Activated naive CD4-positive, alpha-beta T cell treated with anti-CD3 and anti-CD28 coated beads, Interleukin-2, amount 50 U/mL, for 24 hours (primary cell): Measurements from ENCODE around the gene BRF1.

ENCODE experiments used
- H3K27ac Mint-ChIP-seq: one replicate; pipeline ENCODE4 v1.8.0; 2021; ENCODE audit warnings: mild to moderate bottlenecking, mixed read lengths
- H3K27me3 Mint-ChIP-seq: one replicate; pipeline ENCODE4 v1.8.0; 2021; ENCODE audit warnings: mixed read lengths
- H3K36me3 Mint-ChIP-seq: one replicate; pipeline ENCODE4 v1.8.0; 2021; ENCODE audit warnings: mixed read lengths
- H3K4me1 Mint-ChIP-seq: one replicate; pipeline ENCODE4 v1.8.0; 2021; ENCODE audit warnings: mixed read lengths
- H3K4me3 Mint-ChIP-seq: one replicate; pipeline ENCODE4 v1.8.0; 2021; ENCODE audit warnings: mild to moderate bottlenecking, mixed read lengths
- H3K9me3 Mint-ChIP-seq: one replicate; pipeline ENCODE4 v1.8.0; 2021; ENCODE audit warnings: mixed read lengths

The BRF1 gene

GRCh38 chr14:105171004-105171673 is 129.7 kb downstream of the BRF1 start:
- Mint-ChIP-seq H3K27ac (no peak overlapping the region), H3K4me3 (no peak overlapping the region), H3K4me1 (peaks cover 25% of the 10 kb centered on the region), H3K9me3 (no peaks in the 10 kb centered on the region), H3K36me3 (no peaks in the 10 kb centered on the region), H3K27me3 (peaks cover 5% of the 10 kb centered on the region)

- peaks cover 6% of the 10 kb centered on the region for H3K27me3 Mint-ChIP-seq
- peaks cover 25% of the 10 kb centered on the region for H3K4me1 Mint-ChIP-seq
- no peaks in the 10 kb centered on the region for H3K9me3 Mint-ChIP-seq
- H3K4me3 Mint-ChIP-seq = peak overlapping the region; percentile 82
- no peak overlapping the region for H3K27ac Mint-ChIP-seq
- H3K36me3 Mint-ChIP-seq = no peaks in the 10 kb centered on the region
These were observed 130.8 kb downstream of the BRF1 start for GRCh38 chr14:105169776-105170655.

- no peaks in the 10 kb centered on the region for H3K36me3 Mint-ChIP-seq
- peaks cover 6% of the 10 kb centered on the region for H3K27me3 Mint-ChIP-seq
- peaks cover 16% of the 10 kb centered on the region for H3K4me1 Mint-ChIP-seq
- peak overlapping the region; percentile 82 for H3K4me3 Mint-ChIP-seq
- no peak overlapping the region for H3K27ac Mint-ChIP-seq
- H3K9me3 Mint-ChIP-seq = no peaks in the 10 kb centered on the region
These were observed 131.8 kb downstream of the BRF1 start for GRCh38 chr14:105168979-105169507.

DNA sequence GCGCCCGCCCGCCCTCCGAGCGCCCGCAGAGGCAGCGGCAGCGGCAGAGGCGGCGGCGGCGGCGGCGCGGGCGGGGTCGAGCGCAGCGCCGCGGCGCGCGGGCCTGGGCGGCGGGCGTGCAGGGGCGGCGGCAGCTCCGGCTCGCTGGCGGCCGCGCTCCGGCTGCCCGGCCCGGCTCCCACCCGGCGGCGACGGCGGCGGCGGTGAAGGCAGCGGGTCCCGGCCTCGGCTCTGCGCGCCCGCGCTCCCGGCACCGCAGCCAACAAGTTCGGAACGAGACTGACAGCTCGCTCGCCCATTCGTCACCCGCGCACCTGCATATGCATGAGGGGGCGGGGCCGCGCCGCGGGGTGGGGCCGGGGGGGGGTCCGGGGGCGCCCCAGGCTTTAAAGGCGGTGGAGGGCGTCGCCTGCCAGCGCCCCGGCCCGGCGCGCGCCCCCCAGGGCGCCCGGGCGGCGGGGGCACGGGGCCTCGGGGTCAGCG is 132.3 kb downstream of the BRF1 start, which contains the start of gene JAG2:
JAG2 (minus strand) TSS at position 281 of the 483 bp plus-strand sequence. CDS start 356 bp downstream, outside the sequence.
- Mint-ChIP-seq H3K27me3 (peaks cover 6% of the 10 kb centered on the region), H3K27ac (peak within 1 kb of the TSS; percentile 72), H3K4me3 (peak within 1 kb of the TSS; percentile 82), H3K9me3 (no peaks in the 10 kb centered on the region), H3K36me3 (no peaks in the 10 kb centered on the region), H3K4me1 (peaks cover 16% of the 10 kb centered on the region)

DNA sequence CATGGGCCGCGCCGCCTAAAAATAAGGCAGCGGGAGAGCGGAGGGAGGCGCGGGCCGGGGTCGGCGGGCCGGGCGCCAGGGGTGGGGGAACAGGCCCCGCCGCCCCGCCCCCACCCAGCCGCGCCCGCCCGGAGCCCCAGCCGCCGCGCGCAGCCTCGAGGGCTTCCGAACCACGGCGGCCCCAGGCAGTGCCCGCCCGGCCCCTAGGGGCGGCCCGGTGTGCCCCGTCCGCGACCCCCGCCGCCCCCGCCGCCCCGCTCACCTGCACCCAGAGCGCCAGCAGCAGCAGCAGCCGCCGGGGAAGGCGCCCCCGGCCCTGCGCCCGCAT is 132.7 kb downstream of the BRF1 start:
- Mint-ChIP-seq H3K9me3 (no peaks in the 10 kb centered on the region), H3K36me3 (no peaks in the 10 kb centered on the region), H3K27me3 (peaks cover 6% of the 10 kb centered on the region), H3K4me3 (no peak overlapping the region), H3K4me1 (peaks cover 16% of the 10 kb centered on the region), H3K27ac (no peak overlapping the region)

GRCh38 chr14:105167303-105168092 is 133.3 kb downstream of the BRF1 start:
- Mint-ChIP-seq H3K9me3 (no peaks in the 10 kb centered on the region), H3K4me1 (peaks cover 16% of the 10 kb centered on the region), H3K27ac (no peak overlapping the region), H3K36me3 (no peaks in the 10 kb centered on the region), H3K4me3 (no peak overlapping the region), H3K27me3 (peaks cover 6% of the 10 kb centered on the region)

DNA sequence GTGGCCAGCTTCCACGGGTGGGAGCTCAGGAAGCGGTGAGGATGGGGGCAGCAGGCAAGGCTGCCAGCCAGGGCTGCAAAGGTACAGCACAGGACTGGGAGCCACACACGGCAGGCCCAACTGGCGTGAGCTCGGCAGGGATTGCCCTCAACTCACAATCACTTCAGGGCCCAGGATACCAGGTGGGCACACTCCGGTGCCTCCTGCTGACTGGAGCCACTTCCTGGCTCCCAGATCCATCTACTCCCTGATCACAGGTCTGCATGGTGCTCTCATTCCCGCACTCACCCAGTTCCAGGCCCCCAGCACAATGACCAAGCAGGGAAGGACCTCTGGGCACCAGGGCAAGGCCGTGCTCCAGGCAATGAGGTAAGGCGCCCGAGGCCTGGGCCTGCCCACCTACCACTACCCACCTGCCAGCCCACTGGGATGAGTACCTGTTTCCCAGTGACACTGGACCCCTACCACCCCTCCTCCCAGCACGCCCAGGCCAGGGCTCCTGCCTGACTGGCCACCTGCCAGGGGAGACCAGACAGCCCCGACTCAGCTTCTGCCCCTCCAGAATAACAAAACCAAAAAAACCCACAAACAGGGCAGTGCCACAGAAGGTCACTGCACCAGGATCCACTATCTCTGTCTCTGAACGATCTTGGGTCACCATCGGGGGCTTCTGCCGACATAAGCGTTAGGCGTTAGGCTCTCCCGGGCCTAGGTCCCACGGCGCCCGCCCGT is 134.1 kb downstream of the BRF1 start:
- Mint-ChIP-seq H3K36me3 (no peaks in the 10 kb centered on the region), H3K27me3 (peaks cover 6% of the 10 kb centered on the region), H3K27ac (no peak overlapping the region), H3K4me3 (peak overlapping the region; percentile 47), H3K9me3 (no peaks in the 10 kb centered on the region), H3K4me1 (peaks cover 14% of the 10 kb centered on the region)

DNA sequence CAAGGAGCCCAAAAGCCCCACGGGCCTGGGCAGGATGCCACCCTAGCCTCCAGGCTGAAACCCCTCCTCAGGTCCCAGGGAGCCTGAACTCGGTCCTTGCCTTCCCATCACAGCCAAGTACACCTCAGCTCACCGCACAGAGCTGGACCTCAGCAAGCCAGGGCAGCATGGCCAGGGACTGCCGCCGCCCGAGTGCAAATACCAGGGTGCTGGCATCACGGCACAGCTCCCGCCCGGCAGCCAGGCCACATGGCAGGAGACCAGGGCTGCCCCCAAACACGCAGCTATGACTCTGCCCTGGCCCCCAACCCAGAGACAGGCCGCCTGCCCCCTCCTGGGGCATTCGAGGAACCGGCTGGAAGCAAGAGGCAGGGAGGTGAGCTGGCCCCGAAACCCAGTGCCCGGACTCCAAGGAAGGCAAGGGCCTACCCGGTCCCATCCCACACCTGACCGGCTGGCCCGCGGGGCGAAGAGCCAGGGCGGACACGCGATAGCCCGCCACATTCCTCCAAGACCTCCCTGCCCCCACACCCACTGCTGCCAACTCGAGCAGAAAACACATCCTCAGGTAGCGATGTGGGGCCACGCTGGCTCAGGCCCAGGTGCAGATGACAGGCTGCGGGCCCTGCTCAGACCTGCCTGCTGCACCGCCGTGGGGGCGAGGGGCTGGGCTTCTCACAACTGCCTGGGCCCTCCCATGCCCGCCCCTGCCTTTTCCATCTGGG is 134.9 kb downstream of the BRF1 start:
- no peaks in the 10 kb centered on the region for H3K36me3 Mint-ChIP-seq
- peaks cover 6% of the 10 kb centered on the region for H3K27me3 Mint-ChIP-seq
- peak overlapping the region; percentile 52 for H3K4me3 Mint-ChIP-seq
- H3K27ac Mint-ChIP-seq = no peak overlapping the region
- peaks cover 13% of the 10 kb centered on the region for H3K4me1 Mint-ChIP-seq
- H3K9me3 Mint-ChIP-seq = no peaks in the 10 kb centered on the region

DNA sequence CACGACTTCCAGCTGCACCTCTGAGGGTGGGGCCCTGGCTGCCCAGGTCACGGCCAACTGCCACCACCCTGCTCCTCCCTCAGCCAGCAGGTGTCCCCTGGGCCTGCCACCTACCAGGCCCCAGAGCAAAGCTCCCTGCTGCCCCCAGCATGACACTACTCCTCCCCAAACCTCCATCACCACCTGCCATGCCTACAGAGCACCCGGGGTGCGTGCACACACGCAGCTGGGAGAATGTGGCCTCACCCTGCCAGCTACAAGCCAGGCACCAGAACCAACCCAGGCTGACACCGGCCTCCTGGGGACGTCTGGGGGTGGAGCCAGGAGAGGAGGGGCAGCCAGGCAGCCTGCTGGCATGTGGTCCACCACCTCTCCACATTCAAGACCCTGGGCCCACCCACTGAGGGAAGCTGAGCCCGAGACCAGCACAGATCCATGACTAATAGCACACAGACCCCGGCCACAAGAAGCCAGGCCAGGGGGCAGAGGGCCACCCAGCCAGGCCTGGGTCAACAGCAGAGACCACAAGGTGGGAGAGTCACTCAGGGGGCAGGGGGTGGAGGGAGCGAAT is 135.6 kb downstream of the BRF1 start:
- peaks cover 6% of the 10 kb centered on the region for H3K27me3 Mint-ChIP-seq
- H3K9me3 Mint-ChIP-seq = no peaks in the 10 kb centered on the region
- H3K4me1 Mint-ChIP-seq = peaks cover 9% of the 10 kb centered on the region
- no peaks in the 10 kb centered on the region for H3K36me3 Mint-ChIP-seq
- no peak overlapping the region for H3K4me3 Mint-ChIP-seq
- no peak overlapping the region for H3K27ac Mint-ChIP-seq

DNA sequence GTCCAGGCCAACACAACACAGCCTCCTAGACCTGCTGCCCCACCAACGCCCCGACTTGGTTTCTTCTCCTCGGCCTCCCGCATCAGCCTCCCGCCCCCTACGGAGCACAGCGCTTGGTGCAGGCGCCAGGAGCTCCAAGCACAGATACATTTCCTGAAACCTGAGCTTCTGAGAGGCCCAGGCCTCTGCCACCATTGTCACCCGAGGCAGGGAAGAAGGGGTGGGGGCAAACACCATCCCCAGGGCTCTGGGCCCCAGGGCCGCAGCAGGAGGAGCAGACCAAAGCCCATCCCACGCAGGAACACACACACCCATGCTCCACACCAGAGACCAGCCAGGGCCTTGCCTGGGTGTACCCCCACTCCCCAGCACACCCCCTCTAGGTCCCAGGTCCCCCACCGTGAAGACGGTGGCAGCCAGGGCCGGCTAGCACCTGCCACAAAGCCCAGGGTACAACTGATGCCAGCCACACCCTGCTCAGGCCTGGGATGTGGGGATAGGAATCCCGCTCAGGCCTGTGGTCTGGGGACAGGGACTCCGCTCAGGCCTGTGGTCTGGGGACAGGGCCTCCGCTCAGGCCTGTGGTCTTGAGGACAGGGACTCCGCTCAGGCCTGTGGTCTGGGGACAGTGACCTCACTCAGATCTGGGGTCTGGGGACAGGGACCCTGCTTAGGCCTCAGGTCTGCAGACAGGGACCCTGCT is 137.6 kb downstream of the BRF1 start:
- H3K9me3 Mint-ChIP-seq = no peaks in the 10 kb centered on the region
- H3K27ac Mint-ChIP-seq = no peak overlapping the region
- peaks cover 3% of the 10 kb centered on the region for H3K27me3 Mint-ChIP-seq
- H3K4me3 Mint-ChIP-seq = no peak overlapping the region
- no peaks in the 10 kb centered on the region for H3K36me3 Mint-ChIP-seq
- H3K4me1 Mint-ChIP-seq = no peaks in the 10 kb centered on the region

- Mint-ChIP-seq H3K27me3 (peaks cover 3% of the 10 kb centered on the region), H3K4me3 (no peak overlapping the region), H3K36me3 (no peaks in the 10 kb centered on the region), H3K4me1 (no peaks in the 10 kb centered on the region), H3K9me3 (no peaks in the 10 kb centered on the region), H3K27ac (no peak overlapping the region)
These were observed 138.2 kb downstream of the BRF1 start for GRCh38 chr14:105162669-105162979.

GRCh38 chr14:105161964-105162668 is 138.7 kb downstream of the BRF1 start:
- Mint-ChIP-seq H3K4me1 (no peaks in the 10 kb centered on the region), H3K27me3 (peaks cover 3% of the 10 kb centered on the region)

GRCh38 chr14:105161309-105161708 is 139.5 kb downstream of the BRF1 start:
- Mint-ChIP-seq H3K36me3 (no peaks in the 10 kb centered on the region), H3K27ac (no peak overlapping the region), H3K4me1 (no peaks in the 10 kb centered on the region), H3K27me3 (peaks cover 1% of the 10 kb centered on the region), H3K4me3 (no peak overlapping the region), H3K9me3 (no peaks in the 10 kb centered on the region)

More at GRCh38 chr14:105161964-105162668, 138.7 kb downstream of the BRF1 start:
- Mint-ChIP-seq H3K27ac (no peak overlapping the region), H3K4me3 (no peak overlapping the region), H3K9me3 (no peaks in the 10 kb centered on the region), H3K36me3 (no peaks in the 10 kb centered on the region)
